DMS153 (cell line): Measurements from ENCODE around the gene SLC25A36.
"Not testable (repeated sequence)": the region's sequence is repeated elsewhere in the genome, so short reads cannot be mapped to it uniquely, and the experiment has no call there.

Experiments
- DNase-seq: peaks from one replicate; lab custom pipeline; 2025; lab: John Stamatoyannopoulos, UW

SLC25A36 gene

GRCh38 chr3:140994861-140995260 is 53.2 kb downstream of the SLC25A36 start:
- not testable (repeated sequence) for DNase-seq

- no peak for DNase-seq
Measured at GRCh38 chr3:140995881-140996280, 54.2 kb downstream of the SLC25A36 start.

- peak; percentile 43 for DNase-seq
Measured at GRCh38 chr3:141000027-141000663, 58.5 kb downstream of the SLC25A36 start.

GRCh38 chr3:141000686-141001085 is 59.0 kb downstream of the SLC25A36 start:
- DNase-seq: no peak

- no peak for DNase-seq
Measured at GRCh38 chr3:141006344-141006743, 64.7 kb downstream of the SLC25A36 start.

GRCh38 chr3:141009496-141009895 is 67.9 kb downstream of the SLC25A36 start:
- no peak for DNase-seq

- DNase-seq: peak; percentile 32
Measured at GRCh38 chr3:141011232-141011996, 69.8 kb downstream of the SLC25A36 start.

GRCh38 chr3:141011997-141012262 is 70.3 kb downstream of the SLC25A36 start:
- no peak for DNase-seq

- no peak for DNase-seq
Measured at GRCh38 chr3:141012571-141012970, 70.9 kb downstream of the SLC25A36 start.

GRCh38 chr3:141015481-141015880 is 73.8 kb downstream of the SLC25A36 start:
- DNase-seq: no peak

- DNase-seq: not testable (repeated sequence)
Measured at GRCh38 chr3:141017366-141018322, 76.0 kb downstream of the SLC25A36 start.

- no peak for DNase-seq
Measured at GRCh38 chr3:141019244-141019643, 77.6 kb downstream of the SLC25A36 start.

- DNase-seq: no peak
Measured at GRCh38 chr3:141020143-141020830, 78.7 kb downstream of the SLC25A36 start.

- DNase-seq: no peak
Measured at GRCh38 chr3:141021261-141021660, 79.6 kb downstream of the SLC25A36 start.
